ENCODE results near the gene ZNF831.

DNA sequence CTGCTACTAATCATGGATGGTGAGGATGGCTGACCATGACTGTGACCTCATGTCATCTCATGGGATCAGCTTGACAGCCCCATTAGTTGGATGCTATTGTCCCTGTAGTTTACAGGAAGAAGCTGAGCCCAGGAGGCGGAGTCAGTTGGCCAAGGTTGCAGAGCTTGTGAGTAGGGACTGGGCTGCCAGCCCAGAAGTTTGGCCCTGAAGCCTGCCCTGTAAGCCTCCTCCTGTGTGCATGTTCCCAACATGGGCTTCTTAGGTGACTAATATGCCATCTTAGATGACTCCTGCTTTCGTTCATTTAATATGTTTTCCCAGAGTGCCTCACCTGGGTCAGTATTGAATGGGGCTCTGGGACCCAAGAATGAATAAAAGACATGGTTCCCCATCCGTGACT is 143.6 kb downstream of the ZNF831 start:
- TF ChIP-seq, protein P1, sequence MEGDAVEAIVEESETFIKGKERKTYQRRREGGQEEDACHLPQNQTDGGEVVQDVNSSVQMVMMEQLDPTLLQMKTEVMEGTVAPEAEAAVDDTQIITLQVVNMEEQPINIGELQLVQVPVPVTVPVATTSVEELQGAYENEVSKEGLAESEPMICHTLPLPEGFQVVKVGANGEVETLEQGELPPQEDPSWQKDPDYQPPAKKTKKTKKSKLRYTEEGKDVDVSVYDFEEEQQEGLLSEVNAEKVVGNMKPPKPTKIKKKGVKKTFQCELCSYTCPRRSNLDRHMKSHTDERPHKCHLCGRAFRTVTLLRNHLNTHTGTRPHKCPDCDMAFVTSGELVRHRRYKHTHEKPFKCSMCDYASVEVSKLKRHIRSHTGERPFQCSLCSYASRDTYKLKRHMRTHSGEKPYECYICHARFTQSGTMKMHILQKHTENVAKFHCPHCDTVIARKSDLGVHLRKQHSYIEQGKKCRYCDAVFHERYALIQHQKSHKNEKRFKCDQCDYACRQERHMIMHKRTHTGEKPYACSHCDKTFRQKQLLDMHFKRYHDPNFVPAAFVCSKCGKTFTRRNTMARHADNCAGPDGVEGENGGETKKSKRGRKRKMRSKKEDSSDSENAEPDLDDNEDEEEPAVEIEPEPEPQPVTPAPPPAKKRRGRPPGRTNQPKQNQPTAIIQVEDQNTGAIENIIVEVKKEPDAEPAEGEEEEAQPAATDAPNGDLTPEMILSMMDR (IDR thresholded peaks at IDR 0.05; ENCODE audit: low read length) = no peak
- TF ChIP-seq EZH2phosphoT487 (IDR thresholded peaks at IDR 0.05; ENCODE audit: low read length) (no peak), EZH2 (optimal IDR thresholded peaks at IDR 0.05; ENCODE audit: low read depth, low read length) (no peak)
